GM21423 (cell line): ENCODE data around the gene RPTOR.
"Not testable (repeated sequence)": the region's sequence is repeated elsewhere in the genome, so short reads cannot be mapped to it uniquely, and the experiment has no call there.

Source experiments
- ATAC-seq: cut with Tn5 transposase; IDR thresholded peaks from one replicate; pipeline ENCODE4 v1.9.1; 2021; ENCODE audit warnings: mild to moderate bottlenecking, moderate library complexity; ENCODE audit not compliant: unreplicated experiment

The RPTOR gene

GRCh38 chr17:80552523-80552922 lies 7.9 kb downstream of the RPTOR start:
- no peak for ATAC-seq

DNA sequence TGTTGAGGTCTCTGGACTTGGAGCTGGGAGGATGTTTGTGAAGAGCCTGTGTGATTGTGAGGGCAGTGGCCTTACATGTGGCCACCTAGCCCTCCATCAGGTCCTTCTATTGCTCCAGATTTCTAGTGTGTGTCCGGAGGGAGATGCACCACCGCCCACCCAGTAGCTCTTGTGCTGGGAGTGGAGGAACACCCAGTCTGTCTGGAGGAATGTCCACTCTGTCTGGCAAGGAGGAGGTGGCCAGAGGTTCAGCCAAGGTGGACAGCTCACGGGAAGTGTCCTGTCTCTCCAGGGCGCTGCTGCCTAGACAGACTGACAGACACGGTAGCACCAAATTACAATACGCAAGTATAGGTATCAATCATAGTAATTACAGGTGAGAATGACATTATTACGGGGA lies 10.6 kb downstream of the RPTOR start:
- no peak for ATAC-seq

DNA sequence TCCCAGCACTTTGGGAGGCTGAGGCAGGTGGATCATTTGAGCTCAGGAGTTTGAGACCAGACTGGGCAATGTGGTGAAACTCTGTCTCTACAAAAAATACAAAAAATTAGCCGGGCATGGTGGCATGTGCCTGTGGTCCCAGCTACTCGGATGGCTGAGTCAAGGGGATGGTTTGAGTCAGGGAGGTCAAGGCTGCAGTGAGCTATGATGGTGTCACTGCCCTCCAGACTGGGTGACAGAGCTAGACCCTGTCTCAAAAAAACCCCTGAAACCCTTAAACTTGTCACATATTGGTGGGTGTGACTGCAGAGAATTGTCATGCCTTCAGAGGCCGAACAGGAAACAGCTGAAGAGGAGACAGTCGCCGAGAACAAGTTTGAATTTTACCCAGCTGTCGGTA lies 13.4 kb downstream of the RPTOR start:
- no peak for ATAC-seq

DNA sequence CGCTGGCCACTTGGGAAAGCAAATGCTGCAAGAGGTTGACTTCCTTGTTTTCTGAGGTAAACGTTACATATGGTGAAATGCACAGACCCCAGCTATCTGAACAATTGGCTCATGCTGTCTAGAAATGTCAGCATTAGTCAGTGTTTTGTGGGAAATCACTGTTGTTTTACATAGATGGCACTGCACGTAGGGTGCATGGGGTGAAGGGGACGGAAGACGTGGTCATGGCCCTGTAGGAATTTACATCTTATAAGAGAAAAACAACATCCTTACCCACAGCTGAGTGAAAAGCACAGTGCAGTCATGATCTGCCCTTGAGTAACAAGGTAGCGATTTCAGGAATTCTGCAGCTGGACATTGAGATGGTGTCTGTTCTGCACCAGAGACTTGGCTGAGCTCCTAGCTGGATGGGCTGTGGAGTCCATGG lies 15.2 kb downstream of the RPTOR start:
- ATAC-seq = no peak

- ATAC-seq = no peak
Measured at GRCh38 chr17:80561541-80562114, 17.0 kb downstream of the RPTOR start.

GRCh38 chr17:80564545-80564944 lies 19.9 kb downstream of the RPTOR start:
- no peak for ATAC-seq

DNA sequence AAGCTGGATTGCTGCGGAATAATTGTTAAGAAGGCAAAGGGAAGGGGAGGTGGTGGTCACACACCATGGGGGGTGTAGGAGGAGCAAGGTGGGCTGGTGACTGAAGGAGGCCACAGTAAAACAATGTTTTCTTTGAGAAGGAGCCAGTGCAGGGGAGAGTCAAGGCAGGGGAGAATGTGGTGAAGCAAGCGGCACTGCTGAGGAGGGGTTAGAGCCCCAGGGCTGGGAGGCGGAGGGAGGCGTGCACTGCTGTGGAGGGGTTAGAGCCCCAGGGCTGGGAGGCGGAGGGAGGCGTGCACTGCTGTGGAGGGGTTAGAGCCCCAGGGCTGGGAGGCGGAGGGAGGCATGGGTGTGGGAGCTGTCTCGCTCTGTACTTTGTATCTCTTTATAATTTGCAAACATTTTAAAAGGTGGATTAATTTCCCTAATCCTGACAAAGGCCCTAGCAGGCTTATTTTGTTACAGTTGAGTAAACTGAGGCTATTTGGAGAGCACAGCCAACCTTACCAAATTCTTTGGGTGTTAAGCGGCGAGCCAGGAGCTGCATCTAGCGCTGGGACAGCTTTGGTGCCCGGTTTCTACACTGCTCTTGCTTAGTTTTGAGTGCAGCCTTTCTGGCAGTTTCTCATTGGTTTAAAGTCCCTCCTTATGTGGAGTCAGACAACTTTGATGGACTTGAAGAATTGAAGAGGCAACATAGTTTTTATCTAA lies 20.9 kb downstream of the RPTOR start:
- ATAC-seq = no peak

DNA sequence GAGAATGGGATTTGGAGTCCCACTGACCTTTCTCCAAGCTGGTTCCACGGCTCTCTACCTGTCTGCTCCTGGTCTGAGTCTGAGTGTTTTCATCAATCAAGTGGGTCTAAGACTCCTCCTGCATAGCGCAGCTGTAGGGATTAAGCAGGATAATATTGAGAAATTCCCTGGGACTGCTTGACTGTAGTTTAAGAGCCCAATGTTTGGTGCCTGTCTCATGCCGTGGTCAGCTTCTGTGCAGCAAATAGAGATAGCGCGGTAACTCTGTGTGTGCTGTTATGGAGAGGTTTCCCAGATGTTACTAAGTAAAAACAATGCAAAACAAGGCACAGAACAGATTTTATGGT lies 21.4 kb downstream of the RPTOR start:
- ATAC-seq = no peak

DNA sequence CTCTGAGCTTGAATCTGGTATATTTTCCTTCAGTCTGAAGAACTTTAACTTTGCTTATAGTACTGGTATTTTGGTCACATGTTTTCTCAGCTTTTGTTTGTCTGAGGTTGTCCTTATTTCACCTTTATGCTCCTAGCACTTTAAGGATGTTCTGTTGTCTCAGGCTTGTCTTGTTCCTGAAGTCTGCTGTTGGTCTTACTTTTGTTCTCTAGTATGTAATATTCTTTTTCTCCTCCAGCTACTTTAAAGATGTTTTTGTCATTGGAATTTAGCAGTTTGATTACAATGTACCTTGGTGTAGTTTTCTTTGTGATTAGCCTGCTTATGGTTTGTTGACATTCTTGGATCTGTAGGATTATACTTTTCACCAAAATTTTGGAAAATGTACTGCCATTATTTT lies 23.6 kb downstream of the RPTOR start:
- ATAC-seq = no peak

GRCh38 chr17:80569924-80570323 lies 25.3 kb downstream of the RPTOR start:
- no peak for ATAC-seq

GRCh38 chr17:80573701-80574100 lies 29.1 kb downstream of the RPTOR start:
- no peak for ATAC-seq

GRCh38 chr17:80574496-80574895 lies 29.9 kb downstream of the RPTOR start:
- no peak for ATAC-seq

DNA sequence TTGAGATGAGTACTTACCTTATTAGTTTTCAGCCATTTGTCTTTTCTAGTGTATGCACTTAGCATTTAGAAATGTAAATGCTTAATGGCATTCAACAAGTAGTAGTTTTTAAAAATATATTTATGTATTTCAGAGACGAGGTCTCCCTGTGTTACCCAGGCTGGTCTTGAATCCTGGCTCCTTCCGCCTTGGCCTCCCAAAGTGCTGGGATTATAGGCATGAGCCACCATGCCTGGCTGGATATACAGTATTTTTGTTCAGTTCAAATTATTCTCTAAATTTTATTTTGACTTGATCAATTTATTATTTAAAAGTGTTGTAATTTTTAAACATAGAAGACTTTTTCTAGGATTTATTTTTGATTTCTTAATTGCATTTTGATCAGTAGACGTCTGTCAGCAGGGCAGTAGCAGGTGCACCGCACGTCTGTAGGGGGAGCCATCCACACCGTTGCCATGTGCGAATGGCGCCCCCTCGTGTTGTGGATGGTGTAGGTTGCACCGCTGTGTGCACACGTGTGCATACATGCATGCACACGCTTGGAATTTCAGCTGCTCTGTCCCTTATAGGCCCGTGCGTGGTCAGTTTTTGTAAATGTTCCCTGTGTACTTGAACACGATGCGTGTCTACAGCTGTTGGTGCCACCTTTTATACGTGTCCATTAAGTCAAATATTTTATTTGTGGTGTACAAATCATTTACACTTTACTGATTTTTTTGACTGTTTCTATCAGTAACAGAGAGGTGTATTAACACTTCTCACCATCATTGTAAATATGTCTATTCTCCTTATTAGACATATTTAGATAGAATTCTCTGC lies 30.6 kb downstream of the RPTOR start:
- peak; percentile 83 for ATAC-seq

DNA sequence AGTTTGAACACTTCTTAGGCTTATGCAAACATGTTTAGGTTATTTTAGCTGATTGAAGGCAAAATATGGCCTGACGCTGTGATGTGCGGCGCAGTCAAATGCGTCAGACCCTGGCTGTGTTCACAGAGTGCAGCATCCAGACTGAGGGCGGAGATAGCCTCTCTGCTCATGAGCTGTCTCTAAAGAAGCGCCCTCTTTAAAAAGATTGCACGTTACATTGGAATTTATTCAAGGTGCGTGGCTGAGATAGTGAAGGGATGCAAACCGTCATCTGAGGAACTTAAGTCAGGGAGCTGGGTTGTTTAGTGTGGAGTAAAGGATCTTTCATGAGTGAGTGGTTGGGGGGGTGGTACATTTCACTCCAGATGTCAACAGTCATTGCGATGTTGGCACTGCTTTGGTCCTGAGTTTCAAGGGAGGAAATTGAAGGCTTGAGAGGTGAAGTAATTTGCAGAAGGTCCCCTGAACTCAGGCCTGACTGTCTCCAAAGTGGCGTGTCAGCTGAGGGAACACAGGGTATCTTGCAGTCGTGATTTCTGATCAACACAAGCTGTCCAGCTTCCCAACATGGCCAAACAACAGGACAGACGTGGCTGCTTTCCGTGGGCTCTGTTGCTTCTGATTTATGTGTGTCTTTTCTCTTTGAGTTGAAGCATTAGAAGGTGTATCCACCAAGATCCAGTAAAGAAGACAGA lies 33.4 kb downstream of the RPTOR start:
- no peak for ATAC-seq

- not testable (repeated sequence) for ATAC-seq
Measured at GRCh38 chr17:80578668-80579388, 34.2 kb downstream of the RPTOR start.

DNA sequence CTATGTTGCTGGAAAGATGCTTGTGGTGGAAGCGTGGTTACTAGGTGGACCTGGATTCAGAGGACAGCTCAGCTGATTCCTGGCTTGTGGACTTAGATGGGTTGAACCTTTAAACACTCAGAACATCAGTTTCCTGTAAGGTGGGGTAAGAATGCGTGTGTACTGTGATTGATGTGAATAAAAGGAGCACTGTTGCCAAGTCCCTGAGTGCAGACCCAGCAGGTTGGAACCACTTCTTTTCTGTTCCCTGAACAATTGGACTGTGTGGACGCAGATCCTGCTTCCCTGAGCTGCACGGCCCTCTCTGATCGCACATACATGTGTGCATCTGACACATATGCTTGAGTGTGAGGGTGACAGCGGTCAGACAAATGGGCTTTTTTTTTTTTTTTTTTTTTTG lies 37.5 kb downstream of the RPTOR start:
- ATAC-seq = no peak

- no peak for ATAC-seq
Measured at GRCh38 chr17:80584176-80584905, 39.7 kb downstream of the RPTOR start.

GRCh38 chr17:80585890-80586845 lies 41.5 kb downstream of the RPTOR start:
- no peak for ATAC-seq

GRCh38 chr17:80586846-80587228 lies 42.2 kb downstream of the RPTOR start:
- ATAC-seq = no peak
